ENCODE results near the gene HCRTR2. TPM values are rescaled to one million over a fixed set of nuclear protein-coding genes. Genes with fewer than 3 reads are reported as not detected.

The HCRTR2 gene
- total RNA-seq, 2 experiments from 2014 or later, result not detected

DNA sequence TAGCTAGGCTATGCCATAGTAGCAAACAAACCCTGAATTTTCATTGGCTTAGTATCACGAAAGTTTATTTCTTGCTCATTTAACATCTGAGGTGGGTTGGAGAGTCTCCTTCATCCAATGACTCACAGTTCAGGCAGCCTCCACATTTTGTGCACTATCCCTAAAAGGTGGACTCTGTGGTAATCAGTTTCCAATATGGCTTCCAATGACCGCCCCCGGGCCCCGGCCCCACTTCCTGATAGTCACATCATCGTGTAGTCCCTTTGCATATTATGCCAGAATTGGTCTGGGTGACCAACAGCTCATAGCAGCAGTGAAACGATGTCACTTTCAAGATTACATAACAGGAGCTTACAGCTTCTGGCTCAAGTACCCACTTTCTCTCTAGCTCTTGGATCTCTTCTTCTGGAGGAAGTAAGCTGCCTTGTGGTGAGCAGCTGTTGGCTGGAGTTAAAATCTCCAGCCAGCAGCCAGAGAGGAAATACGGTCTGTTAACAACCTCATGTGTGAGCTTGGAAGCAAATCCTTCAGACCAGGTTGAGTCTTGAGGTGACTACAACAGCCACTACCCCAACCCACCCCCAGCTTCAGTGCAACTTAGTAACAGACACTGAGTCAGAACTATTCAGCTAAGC lies 7.8 kb downstream of the HCRTR2 start:
- intact Hi-C loops (cut with DNase I, micrococcal nuclease), result no loop called here

DNA sequence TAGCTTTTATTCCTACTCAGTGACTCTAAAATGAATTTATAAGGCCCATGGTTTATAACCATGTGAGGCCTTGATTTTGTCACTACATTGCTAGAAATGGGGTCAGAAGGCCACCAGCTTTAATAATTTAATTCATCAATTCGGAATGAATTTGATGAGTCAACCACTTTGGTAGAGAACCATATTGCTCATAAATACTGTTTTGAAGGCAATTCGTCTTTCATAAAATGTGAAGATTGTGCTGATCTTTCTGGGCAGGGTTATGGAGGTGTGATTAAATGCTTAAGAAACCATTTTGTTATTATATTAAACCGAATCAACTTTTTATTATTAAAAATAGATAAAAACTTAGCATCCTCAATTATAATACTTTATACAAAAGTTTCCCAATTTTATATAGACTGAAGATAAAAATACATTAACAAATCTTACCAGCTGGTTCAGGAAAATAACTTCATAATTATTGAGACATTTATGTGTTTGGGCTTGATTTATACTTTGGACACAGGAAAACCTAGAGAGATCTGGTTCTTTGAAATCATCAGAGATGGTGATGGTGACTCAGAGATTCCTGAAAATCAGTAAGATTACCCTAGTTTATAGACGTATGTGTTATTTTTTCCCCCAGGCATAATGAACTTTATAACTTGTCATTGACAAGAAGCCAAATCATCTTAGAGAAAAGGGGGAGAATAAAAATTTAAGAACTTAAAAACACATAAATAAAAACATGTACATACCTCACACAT lies 10.6 kb downstream of the HCRTR2 start:
- no peak overlapping the region for H3K27ac Mint-ChIP-seq
- POLR2A ChIA-PET, result no interaction called here

More for the DNA sequence above, 7.8 kb downstream of the HCRTR2 start:
- H3K4me3 ChIP-seq (ENCODE audit: low read length), result no peak overlapping the region
- Mint-ChIP-seq H3K27me3 (no peaks in the 10 kb centered on the region), H3K9me3 (peaks cover 6% of the 10 kb centered on the region), H3K27ac (no peak overlapping the region), H3K4me3 (no peak overlapping the region), H3K4me1 (ENCODE audit: low read depth) (no peaks in the 10 kb centered on the region), H3K36me3 (ENCODE audit: low read depth) (no peaks in the 10 kb centered on the region)
- ATAC-seq (ENCODE audit: poor library complexity), result no peak
- no peaks in the 10 kb centered on the region for H3K27me3 ChIP-seq (ENCODE audit: control insufficient read depth in 1 of 2, insufficient read depth in 2 of 2, low read length in 2 of 2)
- no peaks in the 10 kb centered on the region for H3K36me3 ChIP-seq (ENCODE audit: insufficient read depth, low read length)
- no peak for DNase-seq
- POLR2A ChIA-PET, result no interaction called here
- no peaks in the 10 kb centered on the region for H3K9me3 ChIP-seq (ENCODE audit: control insufficient read depth in 1 of 2, insufficient read depth in 1 of 2, low read length in 2 of 2)
- CTCF ChIA-PET, result no interaction called here
- no peaks in the 10 kb centered on the region for H3K4me1 ChIP-seq (ENCODE audit: insufficient read depth, low read length)
- TF ChIP-seq, protein P1, sequence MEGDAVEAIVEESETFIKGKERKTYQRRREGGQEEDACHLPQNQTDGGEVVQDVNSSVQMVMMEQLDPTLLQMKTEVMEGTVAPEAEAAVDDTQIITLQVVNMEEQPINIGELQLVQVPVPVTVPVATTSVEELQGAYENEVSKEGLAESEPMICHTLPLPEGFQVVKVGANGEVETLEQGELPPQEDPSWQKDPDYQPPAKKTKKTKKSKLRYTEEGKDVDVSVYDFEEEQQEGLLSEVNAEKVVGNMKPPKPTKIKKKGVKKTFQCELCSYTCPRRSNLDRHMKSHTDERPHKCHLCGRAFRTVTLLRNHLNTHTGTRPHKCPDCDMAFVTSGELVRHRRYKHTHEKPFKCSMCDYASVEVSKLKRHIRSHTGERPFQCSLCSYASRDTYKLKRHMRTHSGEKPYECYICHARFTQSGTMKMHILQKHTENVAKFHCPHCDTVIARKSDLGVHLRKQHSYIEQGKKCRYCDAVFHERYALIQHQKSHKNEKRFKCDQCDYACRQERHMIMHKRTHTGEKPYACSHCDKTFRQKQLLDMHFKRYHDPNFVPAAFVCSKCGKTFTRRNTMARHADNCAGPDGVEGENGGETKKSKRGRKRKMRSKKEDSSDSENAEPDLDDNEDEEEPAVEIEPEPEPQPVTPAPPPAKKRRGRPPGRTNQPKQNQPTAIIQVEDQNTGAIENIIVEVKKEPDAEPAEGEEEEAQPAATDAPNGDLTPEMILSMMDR (IDR thresholded peaks at IDR 0.05), result no peak
- no peak overlapping the region for H3K27ac ChIP-seq (ENCODE audit: low read depth in 1 of 2, low read length in 2 of 2)

DNA sequence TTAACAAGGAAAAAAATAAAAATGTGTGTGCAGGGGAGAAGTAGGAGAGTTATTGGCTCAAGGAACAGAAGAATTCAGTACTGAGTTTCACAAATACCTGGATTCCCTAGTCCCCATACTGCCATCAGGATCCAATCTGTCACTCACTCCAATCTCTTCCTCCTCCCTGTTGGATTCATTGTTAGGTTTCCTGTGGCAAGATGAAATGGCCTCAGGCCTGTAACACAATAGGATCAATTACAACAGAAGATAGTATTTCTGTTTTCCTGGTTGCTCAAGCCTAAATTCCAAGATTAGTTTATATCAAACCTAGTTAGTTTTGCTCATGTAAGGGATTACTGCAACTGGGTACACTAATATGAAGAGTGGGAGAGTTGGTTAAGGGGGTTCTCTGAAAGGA lies 24.4 kb downstream of the HCRTR2 start:
- Histone ChIP-seq H3K4me3 (ENCODE audit: low read length) (no peak overlapping the region), H3K4me1 (ENCODE audit: insufficient read depth, low read length) (no peaks in the 10 kb centered on the region), H3K27me3 (ENCODE audit: control insufficient read depth in 1 of 2, insufficient read depth in 2 of 2, low read length in 2 of 2) (no peaks in the 10 kb centered on the region), H3K27ac (ENCODE audit: low read depth in 1 of 2, low read length in 2 of 2) (no peak overlapping the region), H3K36me3 (ENCODE audit: insufficient read depth, low read length) (no peaks in the 10 kb centered on the region), H3K9me3 (ENCODE audit: control insufficient read depth in 1 of 2, insufficient read depth in 1 of 2, low read length in 2 of 2) (peaks cover 0 to 9% of the 10 kb centered on the region in 2 experiments)
- Mint-ChIP-seq H3K4me1 (ENCODE audit: low read depth) (no peaks in the 10 kb centered on the region), H3K4me3 (no peak overlapping the region), H3K9me3 (peaks cover 2% of the 10 kb centered on the region), H3K27ac (no peak overlapping the region), H3K27me3 (no peaks in the 10 kb centered on the region), H3K36me3 (ENCODE audit: low read depth) (no peaks in the 10 kb centered on the region)
- ATAC-seq (ENCODE audit: poor library complexity) (no peak), DNase-seq (no peak)
- intact Hi-C loops (cut with DNase I, micrococcal nuclease), result no loop called here
- TF ChIP-seq, protein P1 (IDR thresholded peaks at IDR 0.05), result no peak
- POLR2A ChIA-PET, result no interaction called here
- CTCF ChIA-PET, result no interaction called here

More for the DNA sequence above, 10.6 kb downstream of the HCRTR2 start:
- H3K4me1 Mint-ChIP-seq (ENCODE audit: low read depth), result no peaks in the 10 kb centered on the region
- Histone ChIP-seq H3K4me1 (ENCODE audit: insufficient read depth, low read length) (no peaks in the 10 kb centered on the region), H3K27me3 (ENCODE audit: control insufficient read depth in 1 of 2, insufficient read depth in 2 of 2, low read length in 2 of 2) (no peaks in the 10 kb centered on the region), H3K9me3 (ENCODE audit: control insufficient read depth in 1 of 2, insufficient read depth in 1 of 2, low read length in 2 of 2) (peaks cover 0 to 3% of the 10 kb centered on the region in 2 experiments), H3K4me3 (ENCODE audit: low read length) (no peak overlapping the region), H3K36me3 (ENCODE audit: insufficient read depth, low read length) (no peaks in the 10 kb centered on the region), H3K27ac (ENCODE audit: low read depth in 1 of 2, low read length in 2 of 2) (no peak overlapping the region)
- CTCF ChIA-PET, result interaction anchor here (0.6 kb wide), 1 partner anchor 11 kb away, joined by 4 read pairs; the partner anchor contains the start of gene HCRTR2
- no peak overlapping the region for H3K4me3 Mint-ChIP-seq
- ATAC-seq (ENCODE audit: poor library complexity) (no peak), DNase-seq (no peak)
- intact Hi-C loops (cut with DNase I, micrococcal nuclease), result no loop called here
- TF ChIP-seq, protein P1 (IDR thresholded peaks at IDR 0.05), result no peak
- H3K9me3 Mint-ChIP-seq, result peaks cover 9% of the 10 kb centered on the region
- H3K36me3 Mint-ChIP-seq (ENCODE audit: low read depth), result no peaks in the 10 kb centered on the region
- no peaks in the 10 kb centered on the region for H3K27me3 Mint-ChIP-seq

All from CD4-positive, alpha-beta T cell (primary cell).